Epithelial cell of prostate (primary cell): ENCODE data around the gene EIF3L.

Experiments
- DNase-seq: peaks from one replicate; pipeline ENCODE4 v3.0.0-alpha.2; 2011; ENCODE audit warnings: low read depth, low spot score
- H3K27ac ChIP-seq: fragments of 450-650 bp; 2 replicates; pipeline ENCODE4 v1.5.1; 2017; ENCODE audit warnings: mild to moderate bottlenecking

Gene EIF3L

GRCh38 chr22:37924386-37925065 lies 75.3 kb downstream of the EIF3L start:
- no peak overlapping the region for H3K27ac ChIP-seq
- no peak for DNase-seq

GRCh38 chr22:37925330-37925729 lies 76.1 kb downstream of the EIF3L start:
- H3K27ac ChIP-seq = no peak overlapping the region
- DNase-seq = no peak

- DNase-seq = no peak
- H3K27ac ChIP-seq = no peak overlapping the region
Observed at GRCh38 chr22:37925767-37926166, 76.5 kb downstream of the EIF3L start.

GRCh38 chr22:37926358-37926757 lies 77.1 kb downstream of the EIF3L start:
- DNase-seq = no peak
- no peak overlapping the region for H3K27ac ChIP-seq

- no peak overlapping the region for H3K27ac ChIP-seq
Observed at GRCh38 chr22:37926771-37927636, 77.8 kb downstream of the EIF3L start.

GRCh38 chr22:37927637-37927936 lies 78.4 kb downstream of the EIF3L start:
- DNase-seq = no peak
- no peak overlapping the region for H3K27ac ChIP-seq

More at GRCh38 chr22:37926771-37927636, 77.8 kb downstream of the EIF3L start:
- DNase-seq = no peak

- no peak for DNase-seq
- peak overlapping the region; percentile 30 for H3K27ac ChIP-seq
Observed at GRCh38 chr22:37929390-37929789, 80.2 kb downstream of the EIF3L start.

GRCh38 chr22:37930270-37930951 lies 81.2 kb downstream of the EIF3L start:
- no peak for DNase-seq

GRCh38 chr22:37930952-37931440 lies 81.8 kb downstream of the EIF3L start:
- no peak for DNase-seq
- H3K27ac ChIP-seq = peak overlapping the region; percentile 11

More at GRCh38 chr22:37930270-37930951, 81.2 kb downstream of the EIF3L start:
- H3K27ac ChIP-seq = peak overlapping the region; percentile 11

- H3K27ac ChIP-seq = peak overlapping the region; percentile 46
- DNase-seq = no peak
Observed at GRCh38 chr22:37931893-37932389, 82.7 kb downstream of the EIF3L start.

- peak overlapping the region; percentile 46 for H3K27ac ChIP-seq
Observed at GRCh38 chr22:37932401-37932800, 83.2 kb downstream of the EIF3L start.

GRCh38 chr22:37932821-37933578 lies 83.8 kb downstream of the EIF3L start:
- DNase-seq = peak; percentile 14
- peak overlapping the region; percentile 46 for H3K27ac ChIP-seq

More at GRCh38 chr22:37932401-37932800, 83.2 kb downstream of the EIF3L start:
- no peak for DNase-seq

GRCh38 chr22:37933711-37934376 lies 84.6 kb downstream of the EIF3L start:
- peak; percentile 31 for DNase-seq
- H3K27ac ChIP-seq = peak overlapping the region; percentile 46
